GM18498 (cell line): Measurements from ENCODE around the gene F9.

ENCODE experiments used
- ATAC-seq: cut with Tn5 transposase; IDR thresholded peaks from one replicate; pipeline ENCODE4 v1.9.1; 2021; ENCODE audit warnings: mild to moderate bottlenecking, moderate library complexity; ENCODE audit not compliant: unreplicated experiment

F9 gene

GRCh38 chrX:139596068-139596467, 65.5 kb downstream of the F9 start:
- no peak for ATAC-seq

GRCh38 chrX:139600105-139600504, 69.6 kb downstream of the F9 start:
- ATAC-seq: no peak
